H1 (cell line): ENCODE results near the gene ANKRD6. TPM values are rescaled to one million over a fixed set of nuclear protein-coding genes. Genes with fewer than 3 reads are reported as not detected.

Source experiments
- CTBP2 ChIP-seq: IDR thresholded peaks from 2 replicates; pipeline ENCODE4 v1.7.0; 2011; ENCODE audit warnings: borderline replicate concordance, mild to moderate bottlenecking, moderate library complexity, mixed read lengths, low read length; ENCODE audit not compliant: insufficient read depth, insufficient read length
- polyA plus RNA-seq, 7 experiments: library from polyadenylated mRNA; depleted of rRNA in 3 of 7; stranded (reverse) in 5 of 7; unstranded in 2 of 7; fragments of >200 nt in 5 of 7; fragments of 200-250 nt in 2 of 7; gene quantifications; 1 replicate in 5 of 7; 2 replicates in 1 of 7; 4 replicates in 1 of 7; pipeline versions ENCODE4 v1.2.1 to v1.2.3, GENCODE V29; 2011 to 2013; ENCODE audit warnings: missing spikeins in 2 of 7, mixed read lengths in 2 of 7
- total RNA-seq: library from RNA; stranded (reverse); fragmentation: NEBNext Ultra II Directional; extraction: Animal tissue kit (Norgen Biotek cat#: 25700); gene quantifications from 2 replicates; pipeline ENCODE4 v1.2.1, GENCODE V29; 2021
- TF ChIP-seq, protein P1 (sequence below): fragments of 300-600 bp; sonication (generic); IDR thresholded peaks from 2 replicates; pipeline ENCODE4 v1.7.1; 2012; ENCODE audit warnings: low read length, moderate library complexity, mild to moderate bottlenecking, inconsistent platforms; ENCODE audit not compliant: insufficient replicate concordance

ANKRD6 gene
- total and polyA plus RNA-seq, 2 of the 8 experiments (the other 6 are each of a cell fraction or from before 2014, with no cell fraction given), result 5.9 to 12.8 TPM

DNA sequence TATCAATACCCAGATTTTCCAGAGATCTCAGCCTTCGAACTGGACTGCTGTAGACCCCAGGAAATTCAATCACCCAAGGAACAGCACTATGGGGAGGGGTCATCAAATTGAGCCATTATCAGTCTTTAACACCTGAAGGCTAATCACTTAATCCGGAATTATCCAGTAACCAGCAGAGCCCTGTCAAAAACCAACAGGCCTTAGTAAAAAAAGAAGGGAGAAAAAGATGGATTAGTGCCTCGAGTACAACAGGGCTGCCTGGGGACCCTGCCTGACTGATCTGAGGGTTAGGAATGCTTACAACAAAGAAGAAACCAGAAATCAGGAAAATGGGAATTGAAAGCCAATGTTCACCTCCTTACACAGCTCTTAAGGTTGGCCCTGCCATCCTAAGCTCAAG is 28.4 kb upstream of the ANKRD6 start (continued):
- TF ChIP-seq, protein P1, sequence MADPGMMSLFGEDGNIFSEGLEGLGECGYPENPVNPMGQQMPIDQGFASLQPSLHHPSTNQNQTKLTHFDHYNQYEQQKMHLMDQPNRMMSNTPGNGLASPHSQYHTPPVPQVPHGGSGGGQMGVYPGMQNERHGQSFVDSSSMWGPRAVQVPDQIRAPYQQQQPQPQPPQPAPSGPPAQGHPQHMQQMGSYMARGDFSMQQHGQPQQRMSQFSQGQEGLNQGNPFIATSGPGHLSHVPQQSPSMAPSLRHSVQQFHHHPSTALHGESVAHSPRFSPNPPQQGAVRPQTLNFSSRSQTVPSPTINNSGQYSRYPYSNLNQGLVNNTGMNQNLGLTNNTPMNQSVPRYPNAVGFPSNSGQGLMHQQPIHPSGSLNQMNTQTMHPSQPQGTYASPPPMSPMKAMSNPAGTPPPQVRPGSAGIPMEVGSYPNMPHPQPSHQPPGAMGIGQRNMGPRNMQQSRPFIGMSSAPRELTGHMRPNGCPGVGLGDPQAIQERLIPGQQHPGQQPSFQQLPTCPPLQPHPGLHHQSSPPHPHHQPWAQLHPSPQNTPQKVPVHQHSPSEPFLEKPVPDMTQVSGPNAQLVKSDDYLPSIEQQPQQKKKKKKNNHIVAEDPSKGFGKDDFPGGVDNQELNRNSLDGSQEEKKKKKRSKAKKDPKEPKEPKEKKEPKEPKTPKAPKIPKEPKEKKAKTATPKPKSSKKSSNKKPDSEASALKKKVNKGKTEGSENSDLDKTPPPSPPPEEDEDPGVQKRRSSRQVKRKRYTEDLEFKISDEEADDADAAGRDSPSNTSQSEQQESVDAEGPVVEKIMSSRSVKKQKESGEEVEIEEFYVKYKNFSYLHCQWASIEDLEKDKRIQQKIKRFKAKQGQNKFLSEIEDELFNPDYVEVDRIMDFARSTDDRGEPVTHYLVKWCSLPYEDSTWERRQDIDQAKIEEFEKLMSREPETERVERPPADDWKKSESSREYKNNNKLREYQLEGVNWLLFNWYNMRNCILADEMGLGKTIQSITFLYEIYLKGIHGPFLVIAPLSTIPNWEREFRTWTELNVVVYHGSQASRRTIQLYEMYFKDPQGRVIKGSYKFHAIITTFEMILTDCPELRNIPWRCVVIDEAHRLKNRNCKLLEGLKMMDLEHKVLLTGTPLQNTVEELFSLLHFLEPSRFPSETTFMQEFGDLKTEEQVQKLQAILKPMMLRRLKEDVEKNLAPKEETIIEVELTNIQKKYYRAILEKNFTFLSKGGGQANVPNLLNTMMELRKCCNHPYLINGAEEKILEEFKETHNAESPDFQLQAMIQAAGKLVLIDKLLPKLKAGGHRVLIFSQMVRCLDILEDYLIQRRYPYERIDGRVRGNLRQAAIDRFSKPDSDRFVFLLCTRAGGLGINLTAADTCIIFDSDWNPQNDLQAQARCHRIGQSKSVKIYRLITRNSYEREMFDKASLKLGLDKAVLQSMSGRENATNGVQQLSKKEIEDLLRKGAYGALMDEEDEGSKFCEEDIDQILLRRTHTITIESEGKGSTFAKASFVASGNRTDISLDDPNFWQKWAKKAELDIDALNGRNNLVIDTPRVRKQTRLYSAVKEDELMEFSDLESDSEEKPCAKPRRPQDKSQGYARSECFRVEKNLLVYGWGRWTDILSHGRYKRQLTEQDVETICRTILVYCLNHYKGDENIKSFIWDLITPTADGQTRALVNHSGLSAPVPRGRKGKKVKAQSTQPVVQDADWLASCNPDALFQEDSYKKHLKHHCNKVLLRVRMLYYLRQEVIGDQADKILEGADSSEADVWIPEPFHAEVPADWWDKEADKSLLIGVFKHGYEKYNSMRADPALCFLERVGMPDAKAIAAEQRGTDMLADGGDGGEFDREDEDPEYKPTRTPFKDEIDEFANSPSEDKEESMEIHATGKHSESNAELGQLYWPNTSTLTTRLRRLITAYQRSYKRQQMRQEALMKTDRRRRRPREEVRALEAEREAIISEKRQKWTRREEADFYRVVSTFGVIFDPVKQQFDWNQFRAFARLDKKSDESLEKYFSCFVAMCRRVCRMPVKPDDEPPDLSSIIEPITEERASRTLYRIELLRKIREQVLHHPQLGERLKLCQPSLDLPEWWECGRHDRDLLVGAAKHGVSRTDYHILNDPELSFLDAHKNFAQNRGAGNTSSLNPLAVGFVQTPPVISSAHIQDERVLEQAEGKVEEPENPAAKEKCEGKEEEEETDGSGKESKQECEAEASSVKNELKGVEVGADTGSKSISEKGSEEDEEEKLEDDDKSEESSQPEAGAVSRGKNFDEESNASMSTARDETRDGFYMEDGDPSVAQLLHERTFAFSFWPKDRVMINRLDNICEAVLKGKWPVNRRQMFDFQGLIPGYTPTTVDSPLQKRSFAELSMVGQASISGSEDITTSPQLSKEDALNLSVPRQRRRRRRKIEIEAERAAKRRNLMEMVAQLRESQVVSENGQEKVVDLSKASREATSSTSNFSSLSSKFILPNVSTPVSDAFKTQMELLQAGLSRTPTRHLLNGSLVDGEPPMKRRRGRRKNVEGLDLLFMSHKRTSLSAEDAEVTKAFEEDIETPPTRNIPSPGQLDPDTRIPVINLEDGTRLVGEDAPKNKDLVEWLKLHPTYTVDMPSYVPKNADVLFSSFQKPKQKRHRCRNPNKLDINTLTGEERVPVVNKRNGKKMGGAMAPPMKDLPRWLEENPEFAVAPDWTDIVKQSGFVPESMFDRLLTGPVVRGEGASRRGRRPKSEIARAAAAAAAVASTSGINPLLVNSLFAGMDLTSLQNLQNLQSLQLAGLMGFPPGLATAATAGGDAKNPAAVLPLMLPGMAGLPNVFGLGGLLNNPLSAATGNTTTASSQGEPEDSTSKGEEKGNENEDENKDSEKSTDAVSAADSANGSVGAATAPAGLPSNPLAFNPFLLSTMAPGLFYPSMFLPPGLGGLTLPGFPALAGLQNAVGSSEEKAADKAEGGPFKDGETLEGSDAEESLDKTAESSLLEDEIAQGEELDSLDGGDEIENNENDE, result no peak
- TF ChIP-seq CTBP2, result no peak
- TF ChIP-seq, all 59 proteins: peak for 0
